ENCODE results near the gene SPEF1.

DNA sequence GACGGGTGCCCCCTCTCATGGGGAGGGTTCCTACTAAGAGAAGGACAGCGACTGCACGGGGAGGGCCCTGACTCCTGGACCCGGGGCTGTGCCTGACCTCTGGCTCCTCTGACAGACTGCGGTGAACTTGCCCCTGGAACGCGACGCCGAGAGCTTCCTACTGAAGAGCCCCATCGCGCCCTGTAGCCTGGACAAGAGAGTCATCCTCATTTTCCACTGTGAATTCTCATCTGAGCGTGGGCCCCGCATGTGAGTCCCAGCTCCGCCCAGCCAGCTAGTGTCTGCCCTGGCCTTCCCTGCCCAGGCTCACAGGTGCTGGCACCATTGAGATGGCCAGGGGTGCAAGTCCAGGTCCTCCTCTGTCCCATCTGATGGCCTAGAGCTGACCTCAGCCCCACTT, 22.0 kb upstream of the SPEF1 start:
- no peak for TF ChIP-seq POLR2A (IDR thresholded peaks at IDR 0.05; ENCODE audit: low read length)
- no peak for TF ChIP-seq GATA1 (IDR thresholded peaks at IDR 0.05; ENCODE audit: low read depth, low read length)
